Hindlimb muscle (tissue), 1 donor: ENCODE measurements around the gene SET. TPM values are rescaled to one million over a fixed set of nuclear protein-coding genes. Genes with fewer than 3 reads are reported as not detected.
"Not testable (repeated sequence)": the region's sequence is repeated elsewhere in the genome, so short reads cannot be mapped to it uniquely, and the experiment has no call there.

Experiments
- DNase-seq: peaks from one replicate; pipeline ENCODE4 v3.0.0-alpha.2; 2013
- polyA plus RNA-seq: library from polyadenylated mRNA; unstranded; fragments of 120-200 nt; gene quantifications from one replicate; pipeline ENCODE4 v1.2.1, GENCODE V29; 2013; ENCODE audit not compliant: insufficient read length

SET gene, protein sequence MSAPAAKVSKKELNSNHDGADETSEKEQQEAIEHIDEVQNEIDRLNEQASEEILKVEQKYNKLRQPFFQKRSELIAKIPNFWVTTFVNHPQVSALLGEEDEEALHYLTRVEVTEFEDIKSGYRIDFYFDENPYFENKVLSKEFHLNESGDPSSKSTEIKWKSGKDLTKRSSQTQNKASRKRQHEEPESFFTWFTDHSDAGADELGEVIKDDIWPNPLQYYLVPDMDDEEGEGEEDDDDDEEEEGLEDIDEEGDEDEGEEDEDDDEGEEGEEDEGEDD
- 284 TPM for polyA plus RNA-seq

- DNase-seq: peak; percentile 98
Measured at GRCh38 chr9:128688501-128689292, at the start of gene SET. TSS of gene SET (plus strand) at chr9:128689222. CDS start at chr9:128689583, 361 bp downstream.

DNA sequence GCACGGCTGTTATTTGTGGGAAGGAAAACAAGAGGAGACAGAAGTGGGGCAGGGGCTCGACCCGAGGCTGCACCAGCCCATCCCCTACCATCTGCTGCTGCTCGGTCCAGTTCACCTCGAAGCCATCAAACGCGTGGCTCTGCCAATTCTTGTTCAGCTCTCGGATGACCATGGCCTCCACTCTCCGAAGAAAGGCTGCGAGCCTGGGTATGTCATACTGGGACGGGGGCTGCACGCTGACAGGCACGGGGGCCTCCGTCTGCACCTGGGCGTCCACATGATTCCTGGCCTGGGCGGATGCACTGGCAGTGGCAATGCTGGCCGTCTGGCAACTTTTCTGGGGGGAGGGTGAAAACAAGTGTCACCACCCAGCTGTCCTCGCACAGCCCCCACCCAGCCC, 48.4 kb upstream of the SET start:
- DNase-seq: no peak

DNA sequence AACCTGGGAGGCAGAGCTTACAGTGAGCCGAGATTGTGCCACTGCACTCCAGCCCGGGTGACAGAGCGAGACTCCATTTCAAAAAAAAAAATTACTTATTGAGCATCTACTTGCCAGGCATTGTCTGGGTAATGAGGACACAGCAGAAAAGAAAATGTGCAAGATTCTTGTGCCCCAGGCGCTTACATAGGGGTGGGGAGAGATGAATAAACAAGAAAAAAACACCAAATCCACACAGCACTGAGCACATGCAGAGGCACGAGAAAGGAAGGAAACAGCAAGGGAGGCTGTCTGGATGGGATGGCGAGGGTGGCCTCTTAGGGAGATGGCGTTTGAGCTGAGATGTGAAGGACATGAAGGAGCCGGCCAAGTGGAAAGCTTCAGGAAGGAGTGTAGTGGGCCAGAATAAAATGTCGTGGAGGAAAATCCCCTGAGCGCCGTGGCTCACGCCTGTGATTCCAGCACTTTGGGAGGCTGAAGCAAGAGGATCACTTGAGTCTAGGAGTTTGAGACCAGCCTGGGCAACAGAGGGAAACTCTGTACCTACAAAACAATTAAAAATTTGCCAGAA, 46.3 kb upstream of the SET start:
- DNase-seq: no peak

DNA sequence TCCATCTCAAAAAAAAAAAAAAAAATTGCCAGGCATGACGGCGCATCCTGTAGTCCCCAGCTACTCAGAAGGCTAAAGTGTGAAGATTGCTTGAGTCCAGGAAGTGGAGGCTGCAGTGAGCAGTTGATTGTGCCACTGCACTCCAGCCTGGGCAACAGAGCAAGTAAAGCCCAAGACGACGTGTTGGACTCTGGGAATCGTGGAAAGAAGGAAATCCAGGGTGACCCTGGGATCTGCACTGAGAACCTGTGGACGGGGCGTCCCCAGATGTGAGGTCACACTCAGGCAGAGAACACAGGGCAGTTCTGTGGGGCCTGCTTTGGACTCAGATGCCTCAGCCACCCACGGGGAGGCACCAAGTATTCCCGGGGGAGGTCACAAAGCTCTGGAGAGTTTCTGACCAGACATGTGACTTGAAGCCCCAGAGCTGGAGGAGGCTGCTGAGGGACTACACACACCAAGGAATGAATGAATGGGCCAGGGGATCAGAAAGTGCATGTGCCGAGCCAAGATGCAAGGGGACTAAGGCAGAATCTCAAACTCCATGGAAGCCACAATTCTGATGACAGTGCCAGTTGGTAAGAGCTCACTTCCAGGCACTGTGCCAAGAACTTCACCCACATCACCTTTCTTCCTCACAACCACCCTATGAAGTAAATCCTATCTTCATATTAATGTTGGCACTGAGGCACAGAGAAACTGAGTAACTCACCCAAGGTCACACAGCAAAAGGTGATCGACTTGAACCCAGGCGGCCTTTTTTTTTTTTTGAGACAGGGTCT, 45.3 kb upstream of the SET start:
- no peak for DNase-seq

DNA sequence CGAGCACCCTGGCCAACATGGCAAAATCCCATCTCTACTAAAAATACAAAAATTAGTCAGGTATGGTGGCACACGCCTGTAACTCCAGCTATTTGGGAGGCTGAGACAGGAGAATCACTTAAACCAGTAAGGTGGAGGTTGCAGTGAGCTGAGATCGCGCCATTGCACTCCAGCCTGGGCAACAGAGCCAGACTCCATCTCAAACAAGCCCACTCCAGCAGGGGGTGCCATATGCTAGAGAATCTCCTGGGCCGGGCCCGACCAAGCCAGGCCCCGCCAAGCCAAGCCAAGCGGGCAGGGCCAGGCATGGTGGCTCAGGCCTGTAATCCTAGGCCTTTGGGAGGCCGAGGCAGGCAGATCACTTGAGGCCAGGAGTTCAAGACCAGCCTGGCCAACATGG, 40.8 kb upstream of the SET start:
- not testable (repeated sequence) for DNase-seq

DNA sequence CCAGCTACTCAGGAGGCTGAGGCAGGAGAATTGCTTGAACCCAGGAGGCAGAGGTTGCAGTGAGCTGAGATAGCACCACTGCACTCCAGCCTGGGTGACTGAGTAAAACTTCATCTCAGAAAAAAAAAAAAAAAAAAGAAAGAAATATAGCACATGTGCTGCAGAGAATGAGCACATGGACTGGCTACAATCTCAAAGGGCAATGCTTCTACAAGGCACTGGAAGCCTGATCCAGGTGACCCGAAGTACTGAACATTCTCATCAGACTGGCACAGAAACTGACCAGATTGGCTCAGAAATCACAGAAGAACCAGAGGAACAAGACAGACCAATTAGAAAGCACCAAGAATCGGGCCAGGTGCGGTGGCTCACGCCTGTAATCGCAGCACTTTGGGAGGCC, 37.2 kb upstream of the SET start:
- no peak for DNase-seq

DNA sequence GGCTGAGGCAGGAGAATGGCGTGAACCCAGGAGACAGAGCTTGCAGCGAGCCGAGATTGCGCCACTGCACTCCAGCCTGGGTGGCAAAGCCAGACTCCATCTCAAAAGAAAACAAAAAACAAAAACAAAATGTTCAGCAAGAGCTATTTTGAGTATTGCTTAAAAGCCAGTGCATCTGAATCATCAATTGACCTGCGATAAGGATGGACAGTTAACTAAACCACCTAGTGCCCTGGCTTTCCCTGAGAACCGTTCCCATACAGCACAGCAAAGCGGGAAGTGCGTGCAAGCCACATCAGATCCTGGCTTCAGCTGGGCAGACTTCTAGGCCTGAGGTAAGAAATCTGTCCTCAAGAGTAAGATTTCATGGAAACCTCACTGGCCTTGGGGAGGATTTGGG, 35.1 kb upstream of the SET start:
- DNase-seq: no peak

GRCh38 chr9:128654481-128654880, 34.5 kb upstream of the SET start:
- no peak for DNase-seq

DNA sequence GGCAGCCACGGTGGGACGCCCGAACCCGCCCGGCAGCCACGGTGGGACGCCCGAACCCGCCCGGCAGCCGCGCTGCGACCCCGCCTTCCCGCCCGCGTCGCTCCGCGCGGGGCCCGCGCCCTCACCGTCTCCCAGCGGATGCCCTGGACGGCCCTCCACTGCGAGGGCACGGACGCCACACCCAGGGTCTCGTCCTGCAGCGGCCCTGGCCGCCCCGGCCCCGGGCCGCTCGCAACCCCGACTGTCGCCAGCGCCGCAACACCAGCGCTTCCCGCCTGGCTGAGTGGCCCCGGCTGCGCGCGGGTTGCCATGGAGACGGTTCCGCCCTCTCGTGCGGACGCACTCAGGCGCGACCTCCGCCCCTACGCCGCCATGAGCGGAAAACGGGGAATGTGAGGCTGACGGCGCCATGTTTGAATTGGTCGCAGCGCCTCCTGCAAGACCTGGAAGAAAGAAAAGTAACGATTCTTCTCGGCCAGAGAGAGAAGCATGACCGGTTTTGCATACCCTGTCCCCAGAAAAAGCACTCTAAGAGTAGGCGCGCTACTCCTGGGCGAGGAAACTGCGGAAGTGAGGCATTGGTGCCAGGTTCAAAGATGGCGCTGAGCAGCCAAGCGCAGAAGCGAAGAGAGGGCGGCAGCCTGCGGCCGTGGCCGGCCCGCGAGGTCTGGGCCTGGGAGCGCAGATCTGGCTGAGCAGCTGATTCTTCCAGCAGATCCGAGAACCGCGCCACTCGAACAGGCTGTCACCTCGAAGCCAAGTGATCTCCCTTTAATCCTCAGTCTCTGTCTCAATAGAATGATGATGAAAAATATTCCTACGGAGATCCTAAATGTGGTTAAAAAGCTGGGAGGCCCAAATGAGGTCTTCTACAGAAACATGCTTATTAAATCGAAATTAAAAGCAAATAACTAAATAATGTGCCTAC, 32.3 kb upstream of the SET start, which contains the start of gene DYNC2I2:
Gene DYNC2I2 (minus strand): TSS at position 432 of the 928 bp plus-strand sequence. CDS start 121 bp downstream, at position 311.
- DNase-seq: peak; percentile 97

DNA sequence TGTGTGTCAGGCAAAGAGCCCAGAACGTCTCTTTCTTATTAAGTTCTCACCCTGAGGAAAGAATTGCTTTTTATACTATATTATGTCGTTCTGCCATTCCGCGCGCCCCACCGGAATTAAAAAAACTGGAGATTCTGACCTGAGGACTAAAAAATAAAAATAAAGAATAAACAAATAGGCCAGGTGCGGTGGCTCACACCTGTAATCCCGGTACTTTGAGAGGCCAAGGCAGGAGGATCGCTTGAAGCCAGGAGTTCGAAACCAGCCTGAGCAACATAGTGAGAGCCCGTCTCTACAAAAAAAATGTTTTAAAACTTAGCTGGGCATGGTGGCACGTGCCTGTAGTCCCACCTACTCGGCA, 31.7 kb upstream of the SET start:
- no peak for DNase-seq

GRCh38 chr9:128657796-128658195, 31.2 kb upstream of the SET start:
- DNase-seq: no peak

DNA sequence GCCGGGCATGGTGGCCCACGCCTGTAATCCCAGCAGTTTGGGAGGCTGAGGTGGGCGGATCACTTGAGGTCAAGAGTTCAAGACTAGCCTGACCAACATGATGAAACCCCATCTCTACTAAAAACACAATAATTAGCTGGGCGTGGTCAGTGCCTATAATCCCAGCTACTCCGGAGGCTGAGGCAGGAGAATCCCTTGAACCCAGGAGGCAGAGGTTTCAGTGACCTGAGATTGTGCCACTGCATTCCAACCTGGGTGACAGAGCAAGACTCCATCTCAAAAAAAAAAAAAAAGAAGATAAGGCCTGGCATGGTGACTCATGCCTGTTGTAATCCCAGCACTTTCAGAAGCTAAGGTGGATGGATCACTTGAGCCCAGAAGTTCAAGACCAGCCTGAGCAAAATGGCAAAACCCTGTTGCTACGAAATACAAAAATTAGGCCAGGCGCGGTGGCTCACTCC, 22.5 kb upstream of the SET start:
- not testable (repeated sequence) for DNase-seq

- no peak for DNase-seq
Measured at GRCh38 chr9:128669786-128670185, 19.2 kb upstream of the SET start.

GRCh38 chr9:128675382-128675781, 13.6 kb upstream of the SET start:
- no peak for DNase-seq

- DNase-seq: no peak
Measured at GRCh38 chr9:128677794-128678193, 11.2 kb upstream of the SET start.

GRCh38 chr9:128683340-128684064, 5.5 kb upstream of the SET start:
- DNase-seq: peak; percentile 40

GRCh38 chr9:128684065-128684324, 5.0 kb upstream of the SET start:
- DNase-seq: no peak

DNA sequence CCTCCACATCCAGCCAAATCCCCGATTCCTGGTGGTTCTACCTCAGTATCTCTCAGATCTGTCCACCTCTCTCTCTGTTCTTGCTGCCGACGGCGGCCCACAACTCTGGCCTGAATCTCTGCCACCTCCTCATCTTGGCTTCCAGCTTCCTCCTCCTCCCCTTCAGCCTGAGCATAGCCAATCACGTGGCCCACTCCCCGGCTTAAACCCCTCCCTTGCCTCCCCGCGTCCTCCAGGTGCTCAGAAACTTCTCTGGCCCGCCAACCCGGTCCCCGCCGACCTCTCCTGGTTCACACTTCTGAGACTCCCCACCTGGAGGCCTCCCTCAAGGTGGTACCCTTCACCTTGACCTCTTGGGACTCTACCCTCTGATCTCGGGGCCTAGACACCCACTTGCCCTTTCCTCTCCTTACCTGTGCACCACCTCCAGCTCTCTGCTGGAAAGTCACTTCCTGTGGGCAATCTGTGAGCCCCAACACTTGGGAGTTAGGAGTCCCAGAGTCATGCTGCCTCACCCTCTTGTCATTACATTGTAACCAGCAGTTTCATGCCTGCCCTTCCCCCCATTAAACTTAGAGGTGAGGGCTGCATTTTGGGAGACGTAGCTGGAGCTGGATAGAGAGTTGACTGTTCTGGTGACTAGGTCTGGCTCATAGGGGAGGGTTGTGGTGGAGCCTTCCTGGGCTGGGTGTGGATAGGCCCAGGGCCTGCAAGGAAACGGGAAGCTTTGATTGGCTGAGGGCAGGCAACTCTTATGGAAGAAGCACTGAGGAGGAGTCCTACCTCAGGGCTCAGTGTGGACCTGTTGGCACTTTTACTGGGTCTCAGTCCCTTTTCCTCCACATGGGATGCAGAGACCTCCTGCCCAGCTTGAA, 4.5 kb upstream of the SET start:
- DNase-seq: peak; percentile 82

GRCh38 chr9:128685636-128686489, 3.2 kb upstream of the SET start:
- DNase-seq: no peak
